Measurements from ENCODE around the gene DOCK6. TPM values are rescaled to one million over a fixed set of nuclear protein-coding genes. Genes with fewer than 3 reads are reported as not detected.

DOCK6 gene
- total RNA-seq, 1 donor from 2014 or later = 56.1 TPM

- no peak for DNase-seq (ENCODE audit: low read depth in 2 of 2)
Measured at GRCh38 chr19:11223200-11223599, 39.1 kb downstream of the DOCK6 start.

GRCh38 chr19:11221082-11221598 lies 41.2 kb downstream of the DOCK6 start:
- no peak for DNase-seq (ENCODE audit: low read depth in 2 of 2)

GRCh38 chr19:11214387-11214786 lies 47.9 kb downstream of the DOCK6 start:
- DNase-seq (ENCODE audit: low read depth in 2 of 2) = no peak

- no peak for DNase-seq (ENCODE audit: low read depth in 2 of 2)
Measured at GRCh38 chr19:11210656-11210928, 51.7 kb downstream of the DOCK6 start.

GRCh38 chr19:11209839-11210655 lies 52.3 kb downstream of the DOCK6 start:
- no peak for DNase-seq (ENCODE audit: low read depth in 2 of 2)

GRCh38 chr19:11208561-11209471 lies 53.5 kb downstream of the DOCK6 start:
- DNase-seq (ENCODE audit: low read depth in 2 of 2) = no peak

GRCh38 chr19:11205939-11206570 lies 56.3 kb downstream of the DOCK6 start:
- DNase-seq (ENCODE audit: low read depth in 2 of 2) = no peak

GRCh38 chr19:11204943-11205349 lies 57.4 kb downstream of the DOCK6 start:
- no peak for DNase-seq (ENCODE audit: low read depth in 2 of 2)

GRCh38 chr19:11204076-11204602 lies 58.2 kb downstream of the DOCK6 start:
- no peak for DNase-seq (ENCODE audit: low read depth in 2 of 2)

- peak in 1 of 2 donors; percentile 65 for DNase-seq (ENCODE audit: low read depth in 2 of 2)
Measured at GRCh38 chr19:11203194-11204075, 58.9 kb downstream of the DOCK6 start.

GRCh38 chr19:11202488-11203193 lies 59.7 kb downstream of the DOCK6 start:
- no peak for DNase-seq (ENCODE audit: low read depth in 2 of 2)

- DNase-seq (ENCODE audit: low read depth in 2 of 2) = no peak
Measured at GRCh38 chr19:11201791-11202190, 60.5 kb downstream of the DOCK6 start.

GRCh38 chr19:11200931-11201330 lies 61.4 kb downstream of the DOCK6 start:
- no peak for DNase-seq (ENCODE audit: low read depth in 2 of 2)

GRCh38 chr19:11200015-11200574 lies 62.2 kb downstream of the DOCK6 start:
- DNase-seq (ENCODE audit: low read depth in 2 of 2) = no peak

GRCh38 chr19:11199517-11199916 lies 62.8 kb downstream of the DOCK6 start:
- DNase-seq (ENCODE audit: low read depth in 2 of 2) = no peak

GRCh38 chr19:11198769-11199424 lies 63.4 kb downstream of the DOCK6 start:
- no peak for DNase-seq (ENCODE audit: low read depth in 2 of 2)

- no peak for DNase-seq (ENCODE audit: low read depth in 2 of 2)
Measured at GRCh38 chr19:11198175-11198534, 64.2 kb downstream of the DOCK6 start.

- DNase-seq (ENCODE audit: low read depth in 2 of 2) = peak; percentile 49 to 84
Measured at GRCh38 chr19:11197291-11198174, 64.8 kb downstream of the DOCK6 start, which contains the start of gene KANK2. Gene KANK2, minus strand, starts transcription at chr19:11197545. Its CDS starts 3,034 bp downstream, at chr19:11194511.

Measured in dermis microvascular lymphatic vessel endothelial cell (primary cell).